HG03439 (cell line): Measurements from ENCODE around the gene POSTN.

Source experiments
- ATAC-seq: cut with Tn5 transposase; IDR thresholded peaks from one replicate; pipeline ENCODE4 v1.9.1; 2021; ENCODE audit warnings: mild to moderate bottlenecking, moderate library complexity; ENCODE audit not compliant: unreplicated experiment

The POSTN gene, protein sequence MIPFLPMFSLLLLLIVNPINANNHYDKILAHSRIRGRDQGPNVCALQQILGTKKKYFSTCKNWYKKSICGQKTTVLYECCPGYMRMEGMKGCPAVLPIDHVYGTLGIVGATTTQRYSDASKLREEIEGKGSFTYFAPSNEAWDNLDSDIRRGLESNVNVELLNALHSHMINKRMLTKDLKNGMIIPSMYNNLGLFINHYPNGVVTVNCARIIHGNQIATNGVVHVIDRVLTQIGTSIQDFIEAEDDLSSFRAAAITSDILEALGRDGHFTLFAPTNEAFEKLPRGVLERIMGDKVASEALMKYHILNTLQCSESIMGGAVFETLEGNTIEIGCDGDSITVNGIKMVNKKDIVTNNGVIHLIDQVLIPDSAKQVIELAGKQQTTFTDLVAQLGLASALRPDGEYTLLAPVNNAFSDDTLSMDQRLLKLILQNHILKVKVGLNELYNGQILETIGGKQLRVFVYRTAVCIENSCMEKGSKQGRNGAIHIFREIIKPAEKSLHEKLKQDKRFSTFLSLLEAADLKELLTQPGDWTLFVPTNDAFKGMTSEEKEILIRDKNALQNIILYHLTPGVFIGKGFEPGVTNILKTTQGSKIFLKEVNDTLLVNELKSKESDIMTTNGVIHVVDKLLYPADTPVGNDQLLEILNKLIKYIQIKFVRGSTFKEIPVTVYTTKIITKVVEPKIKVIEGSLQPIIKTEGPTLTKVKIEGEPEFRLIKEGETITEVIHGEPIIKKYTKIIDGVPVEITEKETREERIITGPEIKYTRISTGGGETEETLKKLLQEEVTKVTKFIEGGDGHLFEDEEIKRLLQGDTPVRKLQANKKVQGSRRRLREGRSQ

DNA sequence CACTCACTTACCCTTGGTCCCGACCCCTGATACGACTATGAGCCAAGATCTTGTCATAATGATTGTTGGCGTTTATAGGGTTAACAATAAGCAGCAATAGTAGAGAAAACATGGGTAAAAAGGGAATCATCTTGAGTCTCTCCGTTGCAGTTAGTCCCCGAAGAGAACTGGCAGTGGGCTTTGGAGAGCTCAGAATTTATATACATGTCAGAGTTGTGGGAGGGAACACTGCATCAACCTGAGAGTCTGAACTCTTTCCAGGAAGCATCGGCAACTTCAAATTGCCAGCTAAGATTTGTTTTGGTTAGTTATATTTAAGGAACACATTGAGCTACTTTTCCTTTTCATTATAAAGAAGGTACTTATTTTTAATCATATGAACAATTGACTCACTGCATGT lies at the start of gene POSTN:
Gene POSTN (minus strand): TSS at position 172 of the 400 bp plus-strand sequence. CDS start 42 bp downstream, at position 130.
- ATAC-seq: no peak

DNA sequence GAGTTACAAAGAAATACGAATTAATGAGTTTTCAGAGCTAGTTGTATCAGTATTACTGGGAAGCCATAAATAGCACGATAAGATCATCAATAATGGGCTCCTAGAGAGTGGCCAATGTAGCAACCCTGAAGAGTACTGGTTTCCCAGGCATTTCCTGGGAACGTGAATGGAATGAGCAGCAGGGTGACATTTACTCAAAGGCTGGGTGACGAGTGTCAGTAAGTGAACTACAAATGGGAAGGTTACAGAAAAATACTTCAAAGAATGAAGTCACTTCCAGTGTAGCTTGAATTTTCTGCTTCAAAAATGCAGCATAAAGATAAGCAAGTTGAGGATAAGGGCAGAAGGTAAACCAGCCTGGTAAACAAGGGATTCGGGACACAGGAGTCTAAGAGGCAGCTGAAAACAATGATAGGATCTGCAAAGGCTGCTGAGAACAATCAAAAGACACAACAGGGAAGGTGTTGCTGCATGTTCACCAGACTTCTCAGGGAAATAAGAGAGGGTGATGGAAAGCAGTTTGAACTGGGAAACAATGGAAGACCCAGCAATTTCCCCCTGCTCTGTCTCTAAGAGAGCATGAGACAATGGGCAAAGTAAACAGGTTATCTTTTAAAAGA lies 48.6 kb upstream of the POSTN start:
- ATAC-seq: no peak

DNA sequence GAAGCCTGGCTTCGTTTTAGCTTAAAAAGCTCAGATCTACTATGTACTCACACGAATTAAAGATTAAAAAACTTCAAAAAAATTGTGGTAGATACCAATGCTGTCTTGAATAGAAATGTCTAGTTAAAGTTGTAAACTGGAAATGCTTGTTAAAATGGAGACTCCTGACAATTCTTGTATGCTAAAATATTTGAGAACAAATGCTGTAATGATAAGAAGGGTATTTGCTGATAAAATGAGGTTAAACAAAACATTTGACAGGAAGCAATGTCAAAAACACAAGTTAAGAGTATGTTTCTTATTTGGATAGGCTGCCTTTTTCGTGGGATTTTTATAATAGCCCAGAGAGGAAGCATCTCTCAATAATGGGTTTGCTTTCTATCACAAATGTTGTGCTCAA lies 48.0 kb upstream of the POSTN start:
- no peak for ATAC-seq

DNA sequence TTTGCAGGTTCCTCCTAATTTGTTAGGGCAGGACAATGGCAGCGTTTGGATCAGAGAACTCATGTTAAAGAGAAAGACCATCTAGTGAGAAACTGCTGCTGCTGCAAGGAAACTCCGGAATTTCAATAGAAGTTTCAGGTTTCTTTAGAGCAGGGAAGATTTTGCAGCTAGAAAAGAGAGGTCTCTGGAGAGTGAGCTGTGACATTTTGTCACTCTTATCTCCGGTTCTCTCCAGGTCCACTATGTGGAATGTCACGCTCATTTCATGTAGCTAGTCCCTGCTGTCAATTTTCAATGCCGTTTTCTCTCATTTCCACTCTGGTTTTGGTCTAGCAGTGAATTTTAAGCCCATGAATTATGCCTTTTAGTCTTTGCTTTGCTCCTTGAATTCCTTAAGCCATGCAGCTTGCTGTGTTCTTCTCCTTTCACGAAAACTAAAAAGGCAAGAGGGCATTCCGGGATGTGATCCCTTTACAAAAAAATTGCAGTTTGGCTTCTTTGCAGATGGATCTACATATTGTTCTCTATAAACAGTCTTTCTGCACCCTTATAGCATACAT lies 46.7 kb upstream of the POSTN start:
- no peak for ATAC-seq

DNA sequence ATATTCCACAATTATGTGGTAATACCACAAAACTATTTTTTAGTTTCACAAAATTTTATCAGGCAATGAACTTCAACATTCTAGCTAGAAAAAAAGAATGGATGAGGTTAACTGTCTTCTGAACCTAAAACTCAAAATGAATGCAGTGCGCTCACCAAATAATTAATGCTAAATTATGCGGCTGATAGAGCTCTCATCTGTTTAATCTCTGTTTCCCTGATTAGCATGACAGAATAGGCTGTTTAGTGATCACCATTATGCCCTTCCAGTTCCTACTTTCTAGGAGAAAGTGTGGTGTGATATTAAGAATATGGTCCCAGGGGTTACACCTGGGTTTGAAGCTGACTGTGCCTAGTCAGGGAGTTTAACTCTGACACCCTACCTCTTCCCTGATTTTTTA lies 42.8 kb upstream of the POSTN start:
- no peak for ATAC-seq

DNA sequence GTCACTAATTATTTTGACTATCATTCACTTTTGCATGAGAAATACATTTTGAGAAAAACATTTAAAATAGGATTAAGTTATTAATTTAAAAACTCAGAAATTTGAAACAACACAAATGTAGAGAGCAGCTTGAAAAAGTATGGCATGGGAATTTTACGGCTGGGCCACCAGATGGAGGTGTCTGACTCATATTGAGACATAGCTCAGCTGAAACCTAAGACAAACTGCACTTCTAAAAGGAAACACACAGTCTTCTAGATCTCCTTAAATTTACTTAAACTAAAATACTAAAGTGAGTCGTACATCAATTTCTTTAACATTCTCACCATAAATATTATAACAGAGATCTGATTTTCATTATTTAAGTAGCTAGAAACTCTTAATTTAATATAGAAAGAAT lies 41.9 kb upstream of the POSTN start:
- no peak for ATAC-seq

DNA sequence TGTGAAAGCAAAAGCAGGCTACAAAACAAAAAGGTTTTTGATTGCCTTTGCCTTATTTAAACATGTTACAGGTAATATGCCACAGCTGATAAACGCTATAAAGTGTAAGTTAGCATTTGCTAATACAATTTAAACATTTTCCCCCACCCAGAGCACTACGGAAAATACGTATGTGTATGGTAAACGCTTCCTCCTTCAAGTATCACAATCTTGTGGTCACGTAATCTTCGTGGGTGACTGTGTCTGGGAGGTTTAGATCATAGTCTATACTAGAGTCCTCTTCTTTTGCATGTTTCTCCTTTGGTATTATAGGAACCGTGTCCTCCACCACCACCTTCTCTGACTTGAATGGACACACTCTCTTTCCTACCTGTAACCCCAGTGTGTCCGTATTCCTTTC lies 38.1 kb upstream of the POSTN start:
- no peak for ATAC-seq

DNA sequence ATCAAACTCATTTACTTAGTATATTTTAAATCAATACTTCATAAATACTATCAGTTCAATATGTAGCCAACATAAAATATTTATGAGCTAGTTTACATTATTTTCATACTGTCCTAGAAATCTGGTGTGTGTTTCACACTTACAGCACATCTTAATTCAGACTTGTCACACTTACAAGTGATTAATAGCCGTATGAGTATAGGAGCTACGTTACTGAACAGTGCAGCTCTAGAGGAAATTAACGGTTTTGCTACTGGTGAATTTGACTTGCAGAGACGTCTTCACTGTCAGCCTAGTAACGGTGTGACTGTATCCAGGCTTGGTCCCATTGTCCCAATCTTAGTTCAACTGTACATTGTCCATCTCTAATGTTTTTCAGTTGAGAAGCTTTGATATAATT lies 33.7 kb upstream of the POSTN start:
- no peak for ATAC-seq

DNA sequence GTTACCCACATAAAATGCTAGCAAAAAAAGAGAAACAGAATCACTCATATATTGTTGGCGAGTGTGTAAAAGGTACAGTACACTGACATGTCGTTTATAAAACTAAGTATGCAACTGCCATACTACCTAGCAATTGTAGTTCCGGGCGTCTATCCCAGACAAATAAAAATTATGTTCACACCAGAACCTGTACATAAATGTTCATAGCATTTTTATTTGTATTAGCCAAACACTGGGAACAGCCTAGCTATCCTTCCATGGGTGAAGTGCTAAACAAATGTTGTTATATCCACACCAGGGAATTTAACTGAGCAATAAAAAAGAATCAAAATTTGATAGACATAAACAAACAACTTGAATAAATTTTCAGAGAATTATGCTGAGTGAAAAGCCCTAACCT lies 28.9 kb upstream of the POSTN start:
- no peak for ATAC-seq

DNA sequence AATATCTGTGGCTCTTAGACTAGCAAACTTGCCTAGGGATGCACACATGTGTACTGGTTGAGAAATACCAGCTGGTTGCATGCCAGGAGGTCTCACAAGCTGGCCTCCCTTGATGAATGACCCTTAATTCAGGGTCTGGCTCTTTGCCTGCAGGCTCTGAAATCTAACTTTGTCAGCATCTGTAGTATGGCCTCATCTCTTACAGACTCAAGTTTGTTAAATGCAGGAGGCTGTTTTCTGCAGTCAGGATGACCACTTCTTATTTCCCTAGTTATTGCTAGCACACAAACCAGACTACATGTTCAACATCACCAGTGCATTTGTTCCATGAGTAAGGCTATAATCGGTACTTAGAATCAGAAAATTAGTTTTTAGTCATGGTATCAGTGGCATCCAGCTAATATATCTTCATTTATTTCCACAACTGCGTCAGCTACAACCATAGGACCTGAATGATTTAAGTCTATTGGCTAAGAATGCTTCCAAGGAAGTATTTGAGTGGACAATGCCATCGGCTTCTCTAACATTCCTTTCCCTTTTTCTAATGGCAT lies 23.3 kb upstream of the POSTN start:
- no peak for ATAC-seq

DNA sequence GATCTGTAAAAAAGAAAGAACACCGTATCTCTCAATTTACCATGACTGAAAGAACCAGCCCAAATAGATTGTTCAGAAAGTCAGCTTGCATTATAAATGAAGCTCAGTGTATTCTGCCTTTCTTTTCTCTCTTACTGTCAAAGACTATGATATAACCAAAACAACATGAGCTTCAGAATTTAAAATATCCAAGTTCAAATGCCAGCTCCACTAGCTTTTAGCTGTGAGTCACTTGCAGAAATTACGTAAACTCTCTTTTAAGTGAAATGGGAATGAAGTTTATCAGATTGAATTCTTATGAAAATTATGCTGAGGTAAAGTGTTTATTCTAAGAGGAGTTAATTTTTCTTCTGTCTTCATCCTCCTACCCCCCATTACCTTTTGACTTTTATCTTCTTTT lies 20.0 kb upstream of the POSTN start:
- ATAC-seq: no peak

DNA sequence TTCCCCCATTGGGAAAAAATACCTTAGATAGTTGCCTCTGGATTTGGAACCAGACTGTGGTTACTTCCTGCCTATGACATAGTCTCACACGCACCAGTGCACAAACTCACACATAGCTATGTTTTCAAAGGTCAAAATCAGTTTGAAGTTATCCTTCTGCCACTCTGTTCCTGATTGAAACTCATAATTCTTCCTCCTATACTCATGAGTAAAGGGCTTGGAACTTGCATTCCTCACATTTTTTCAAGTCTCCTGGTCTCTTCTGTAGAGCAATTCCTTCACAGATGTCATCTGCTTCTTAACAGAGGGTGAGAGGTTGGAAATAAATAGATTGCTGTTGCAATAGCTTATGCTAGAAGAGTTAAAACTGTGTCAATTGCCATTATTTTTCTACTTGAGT lies 18.6 kb upstream of the POSTN start:
- ATAC-seq: no peak

DNA sequence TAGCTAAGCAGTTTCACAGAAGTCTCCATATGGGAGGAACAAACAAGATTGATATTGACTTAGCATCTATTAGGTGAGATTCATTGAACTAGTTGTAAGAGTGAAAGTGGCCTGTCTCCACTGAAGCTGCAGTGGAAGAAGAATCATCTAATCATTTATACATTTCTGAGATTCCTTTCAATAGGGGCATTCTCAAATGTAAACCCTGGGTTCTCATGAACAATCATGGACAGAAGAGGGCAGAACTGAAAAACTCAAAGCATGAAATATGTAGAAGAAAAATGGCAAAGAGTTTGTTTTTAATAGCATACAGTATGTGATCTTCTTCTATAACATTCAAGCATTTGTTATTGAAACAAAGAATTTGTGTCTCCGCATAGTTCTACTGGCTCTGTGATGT lies 17.6 kb upstream of the POSTN start:
- no peak for ATAC-seq

DNA sequence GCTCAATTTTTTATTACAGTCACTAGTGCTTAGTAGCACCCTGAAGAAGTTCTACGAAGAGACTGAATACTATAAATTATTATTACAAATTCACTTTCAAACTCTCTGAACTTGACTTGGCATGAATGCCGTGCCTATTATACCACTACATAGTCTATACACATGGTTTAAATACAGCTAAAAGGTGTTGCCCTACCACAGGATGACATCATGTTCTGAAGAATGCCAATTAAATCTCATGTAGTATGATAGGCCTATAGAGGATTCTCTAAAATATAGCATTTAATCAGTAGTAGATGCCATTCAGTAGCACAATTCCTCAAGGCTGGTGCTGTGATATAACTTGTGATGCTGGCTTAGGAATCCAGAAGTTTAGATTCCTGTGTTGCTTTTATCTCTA lies 16.7 kb upstream of the POSTN start:
- ATAC-seq: no peak

DNA sequence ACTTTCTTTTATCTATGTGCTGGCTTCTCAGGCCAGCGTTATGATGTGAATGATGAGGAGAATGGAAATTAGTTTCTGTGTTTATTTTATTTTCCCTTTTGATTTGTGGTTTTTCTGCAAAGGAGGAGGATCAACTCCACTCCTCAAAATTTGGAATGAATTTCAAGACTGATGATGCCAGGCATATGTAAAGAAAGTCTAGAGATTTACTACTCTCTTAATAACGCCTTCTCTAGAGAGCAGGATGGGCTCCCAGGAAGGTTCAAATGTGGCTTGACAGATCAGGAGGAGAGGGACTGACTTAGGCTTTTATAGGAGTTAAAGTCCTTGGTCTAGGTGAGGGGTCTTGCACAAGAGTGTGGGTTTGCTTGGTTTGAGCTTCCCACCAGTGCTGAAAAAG lies 15.1 kb upstream of the POSTN start:
- no peak for ATAC-seq

DNA sequence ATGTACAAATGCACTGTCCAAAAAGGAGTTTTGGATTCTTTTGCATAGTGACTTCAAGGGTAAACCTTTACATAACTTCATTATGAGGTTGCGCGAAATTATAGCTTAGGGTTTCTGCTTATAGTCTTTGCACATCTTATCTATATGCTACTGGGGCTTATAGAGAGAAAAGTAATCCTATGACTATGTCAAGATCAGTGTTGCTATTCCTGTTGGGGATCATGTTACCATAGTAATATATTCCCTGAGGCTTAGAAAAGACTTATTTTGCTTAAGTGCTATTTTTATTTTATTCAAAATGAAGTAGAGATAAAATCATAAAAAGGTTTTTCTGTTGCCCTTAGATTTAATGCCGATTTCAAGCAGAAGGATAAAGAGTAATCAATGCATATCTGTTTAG lies 14.7 kb upstream of the POSTN start:
- ATAC-seq: no peak

DNA sequence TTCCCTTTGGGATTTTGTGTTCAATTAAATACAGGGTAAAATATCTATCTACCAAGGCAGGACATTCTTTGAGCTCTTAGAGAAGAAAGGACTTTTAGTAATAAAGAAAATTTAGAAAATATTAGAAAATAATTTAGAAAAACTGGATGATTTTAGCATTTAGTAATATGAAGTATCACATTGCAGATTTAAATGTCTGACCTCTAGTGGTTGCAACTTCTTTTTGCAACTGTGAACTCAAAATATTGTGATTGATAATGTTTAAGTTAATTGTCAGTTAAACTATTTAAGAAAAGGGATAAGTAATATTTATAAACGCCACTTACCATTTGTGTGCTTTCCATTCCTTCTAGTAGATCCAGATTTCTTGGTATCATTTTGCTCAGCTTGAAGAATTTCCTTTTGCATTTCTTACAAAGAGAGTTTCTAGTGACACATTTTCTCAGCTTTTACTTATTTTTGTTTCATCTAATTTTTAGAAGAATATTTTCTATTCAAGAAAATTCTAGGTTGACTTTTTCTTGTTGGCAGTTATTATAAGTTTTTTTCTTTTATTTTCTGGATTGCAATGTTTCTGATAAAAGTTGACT lies 10.3 kb upstream of the POSTN start:
- ATAC-seq: no peak

DNA sequence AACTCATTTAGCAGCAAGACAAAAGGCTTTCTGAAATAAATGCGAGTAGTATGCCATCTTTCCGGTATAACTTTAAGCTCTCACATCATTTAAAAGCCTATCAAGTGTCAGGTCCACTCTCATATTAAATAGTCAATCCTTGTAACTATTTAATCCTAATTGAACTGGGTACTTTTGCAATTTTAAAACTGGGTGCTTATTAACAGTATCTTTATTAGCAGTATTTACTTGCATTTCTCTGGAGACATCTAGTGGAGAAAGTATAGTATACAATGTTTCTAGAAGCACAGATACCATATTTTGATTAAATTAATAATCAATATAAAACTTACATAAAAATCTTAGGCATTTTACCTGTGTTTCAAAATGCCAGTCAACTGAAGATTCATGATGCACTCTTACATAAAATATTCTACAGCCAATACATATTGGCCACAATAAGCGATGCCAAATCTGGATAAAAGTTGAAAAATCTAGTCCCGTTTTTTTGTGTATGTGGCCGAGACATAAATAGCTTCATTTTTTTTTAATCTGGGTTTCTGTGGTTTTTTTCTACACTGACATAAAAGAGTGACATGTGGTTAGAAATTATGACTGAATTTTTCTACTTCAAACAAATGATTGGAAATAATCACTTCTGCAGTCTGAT lies 4.3 kb upstream of the POSTN start:
- no peak for ATAC-seq

DNA sequence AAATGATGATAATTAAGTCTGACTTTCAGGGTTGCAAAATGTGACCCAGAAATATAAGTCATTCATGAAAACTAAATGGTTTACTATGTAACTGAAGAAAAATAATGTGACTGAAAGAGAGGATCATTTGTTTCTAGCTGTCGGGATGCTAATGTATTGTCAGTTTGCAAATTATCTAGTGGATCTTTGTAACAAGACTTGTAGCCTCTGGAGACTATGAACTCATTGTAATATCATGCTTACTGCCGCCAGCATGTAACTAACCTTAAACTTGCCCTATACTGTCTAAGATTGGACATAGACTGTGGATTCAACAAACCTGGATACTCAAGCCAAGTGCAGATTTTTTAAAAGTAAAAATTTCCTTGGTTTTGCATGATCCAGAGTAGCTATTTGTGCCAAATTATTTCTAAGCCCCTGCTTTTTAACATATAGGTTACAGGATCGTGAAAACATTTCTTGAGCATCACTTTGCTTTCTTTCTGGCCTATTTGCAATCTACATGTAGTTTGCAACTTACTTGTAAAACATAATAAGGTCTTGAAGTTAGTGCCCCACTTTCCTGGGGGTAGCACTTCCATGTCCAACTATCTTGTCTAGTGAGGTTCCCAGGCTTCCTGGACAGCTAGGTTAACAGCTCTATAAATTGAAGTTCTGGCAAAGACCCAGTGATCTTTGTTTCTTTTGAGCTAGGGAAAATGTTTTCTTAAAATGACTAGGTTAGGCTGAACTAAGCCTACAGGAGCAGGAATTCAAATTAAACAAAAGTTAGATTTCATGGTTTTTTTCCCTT lies 3.3 kb upstream of the POSTN start:
- ATAC-seq: no peak

DNA sequence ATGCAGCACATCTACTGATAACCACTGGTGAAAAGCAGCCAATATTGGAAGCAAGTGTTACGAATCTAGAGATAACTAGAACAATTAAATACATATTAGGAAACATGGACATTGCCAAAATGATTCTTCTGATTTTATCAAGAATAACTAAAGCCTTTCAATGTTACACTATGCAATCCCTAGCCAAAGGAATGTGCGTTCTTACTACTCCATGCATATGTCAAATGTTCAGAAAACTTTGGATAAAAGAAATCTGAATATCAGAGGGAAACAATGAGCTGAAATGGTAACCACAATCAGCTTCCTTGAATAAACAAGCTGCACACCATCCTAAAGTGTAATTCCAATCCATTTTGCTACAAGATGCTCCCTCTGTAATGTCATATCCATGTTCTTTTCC lies 951 bp upstream of the POSTN start:
- ATAC-seq: no peak
